GM23248 (cell line): ENCODE data around the gene SRRM4.

Source experiments
- EZH2 ChIP-seq: fragments of 200-600 bp; sonication (generic); IDR thresholded peaks from 2 replicates; pipeline ENCODE4 v1.6.1; 2018; ENCODE audit warnings: antibody characterized with exemption, mild to moderate bottlenecking; ENCODE audit not compliant: insufficient read depth, poor library complexity, severe bottlenecking
- EZH2phosphoT487 ChIP-seq: fragments of 200-600 bp; sonication (generic); IDR thresholded peaks from 2 replicates; pipeline ENCODE4 v1.6.1; 2018; ENCODE audit warnings: antibody characterized with exemption, moderate library complexity, mild to moderate bottlenecking, low read depth; ENCODE audit not compliant: insufficient read depth

DNA sequence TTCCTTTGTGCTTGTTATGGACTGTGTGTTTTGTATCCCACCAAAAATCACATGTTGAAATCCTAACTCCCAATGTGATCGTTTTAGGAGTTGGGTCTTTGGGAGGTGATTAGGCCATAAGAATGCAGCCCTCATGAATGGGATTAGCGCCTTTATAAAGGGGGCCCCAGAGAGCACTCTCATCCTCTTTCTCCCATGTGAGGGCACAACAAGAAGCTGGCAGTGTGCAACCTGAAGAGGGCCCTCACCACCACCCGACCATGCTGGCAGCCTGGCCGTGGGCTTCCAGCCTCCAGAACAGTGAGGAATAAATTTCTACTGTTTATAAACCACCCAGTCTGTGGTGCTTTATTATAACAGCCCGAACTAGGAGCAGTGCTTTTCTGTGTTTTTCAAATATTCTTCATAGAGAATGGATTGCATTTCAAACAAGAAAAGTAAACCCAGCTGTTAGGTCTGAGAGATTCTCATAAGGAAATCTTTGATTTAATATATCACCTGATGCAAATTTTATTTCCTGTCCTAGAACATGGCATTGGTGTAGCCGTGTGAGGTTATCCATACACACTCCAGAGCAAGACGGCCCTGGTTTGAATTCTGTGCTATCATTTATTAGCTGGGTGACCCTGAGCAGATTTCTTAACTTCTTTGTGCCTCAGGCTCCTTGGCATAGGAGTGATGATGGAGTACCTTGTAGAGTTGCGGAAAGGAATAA is 225.2 kb downstream of the SRRM4 start:
- TF ChIP-seq EZH2phosphoT487 (no peak), EZH2 (no peak)
